ENCODE measurements around the gene UBE3C. TPM values are rescaled to one million over a fixed set of nuclear protein-coding genes. Genes with fewer than 3 reads are reported as not detected.

UBE3C gene
- total and polyA plus RNA-seq, 9 of the 15 experiments (the other 6 are each of a cell fraction or from before 2014, with no cell fraction given) = 9.6 to 91.7 (median 75.4) TPM

GRCh38 chr7:157136372-157136771, 2.4 kb upstream of the UBE3C start (continued):
- TF ChIP-seq MAZ (CRISPR knock-in tag; conservative IDR thresholded peaks at IDR 0.05 in 1 of 2, IDR thresholded peaks at IDR 0.05 in 1 of 2) = 0 out of 4 replicates have a peak, but pooled peaks of 1 of the 2 experiments have one; percentile 41
- TF ChIP-seq ETV1 (tag; conservative IDR thresholded peaks at IDR 0.05; ENCODE audit: low read depth) = peak; percentile 49
- no peak for TF ChIP-seq SMARCC2 (IDR thresholded peaks at IDR 0.05; ENCODE audit: low read depth)
- TF ChIP-seq RFX1 (IDR thresholded peaks at IDR 0.05) = no peak
- peak; percentile 88 for TF ChIP-seq C11orf30 (IDR thresholded peaks at IDR 0.05; ENCODE audit: low read depth)
- TF ChIP-seq IRF9 (tag; IDR thresholded peaks at IDR 0.05) = peak; percentile 24; the same call in 1 of the 2 replicates
- peak; percentile 10 to 39 (median 14); a peak in 3 of 6 replicates for TF ChIP-seq CTCF (IDR thresholded peaks at IDR 0.05 in 2 of 3, conservative IDR thresholded peaks at IDR 0.05 in 1 of 3; ENCODE audit: insufficient read depth in 2 of 3, low read depth in 1 of 3, low read length in 3 of 3)
- 0 out of 2 replicates have a peak, but pooled peaks have one; percentile 6 for TF ChIP-seq ARID1B (IDR thresholded peaks at IDR 0.05)
- TF ChIP-seq DMBX1 (CRISPR knock-in tag; IDR thresholded peaks at IDR 0.05; ENCODE audit: borderline replicate concordance) = 0 out of 2 replicates have a peak, but pooled peaks have one; percentile 11
- TF ChIP-seq ZNF316 (IDR thresholded peaks at IDR 0.05) = peak; percentile 92
- TF ChIP-seq MAFF (IDR thresholded peaks at IDR 0.05; ENCODE audit: low read length) = peak; percentile 80
- peak; percentile 90 for TF ChIP-seq MAFG (tag; conservative IDR thresholded peaks at IDR 0.05)
- peak; percentile 23 to 37; a peak in 2 of 4 replicates for TF ChIP-seq RAD21 (CRISPR knock-in tag; conservative IDR thresholded peaks at IDR 0.05 in 1 of 2, IDR thresholded peaks at IDR 0.05 in 1 of 2)
- TF ChIP-seq CTBP1 (IDR thresholded peaks at IDR 0.05; ENCODE audit: borderline replicate concordance) = peak; percentile 26; the same call in 1 of the 2 replicates
- TF ChIP-seq SMAD4 (CRISPR knock-in tag; conservative IDR thresholded peaks at IDR 0.05) = peak; percentile 38; the same call in 1 of the 2 replicates
- TF ChIP-seq ZSCAN29 (IDR thresholded peaks at IDR 0.05) = no peak
- no peak for TF ChIP-seq NR4A1 (CRISPR knock-in tag; IDR thresholded peaks at IDR 0.05)
- TF ChIP-seq NR4A1 (tag; IDR thresholded peaks at IDR 0.05) = peak; percentile 54; the same call in 1 of the 2 replicates
- peak; percentile 38; the same call in 1 of the 2 replicates for TF ChIP-seq NFRKB (IDR thresholded peaks at IDR 0.05; ENCODE audit: low read depth)
- 0 out of 2 replicates have a peak, but pooled peaks have one; percentile 14 for TF ChIP-seq ELF1 (tag; IDR thresholded peaks at IDR 0.05)
- TF ChIP-seq NR2C2 (CRISPR knock-in tag; IDR thresholded peaks at IDR 0.05) = no peak
- no peak for TF ChIP-seq NR2C2 (tag; IDR thresholded peaks at IDR 0.05)
- TF ChIP-seq NR2C1 (IDR thresholded peaks at IDR 0.05) = no peak
- peak; percentile 25; the same call in 1 of the 2 replicates for TF ChIP-seq NR2C1 (tag; IDR thresholded peaks at IDR 0.05)
- TF ChIP-seq EP400 (IDR thresholded peaks at IDR 0.05) = peak; percentile 33; the same call in 1 of the 2 replicates
- TF ChIP-seq ZBTB9 (CRISPR knock-in tag; IDR thresholded peaks at IDR 0.05) = no peak
- peak; percentile 93 for TF ChIP-seq NFE2 (IDR thresholded peaks at IDR 0.05; ENCODE audit: low read depth)
- no peak for TF ChIP-seq SRSF3 (IDR thresholded peaks at IDR 0.05; ENCODE audit: insufficient read depth, low read length)

Measured in K562 (cell line).